Muscle of back (tissue), 11 donors: ENCODE measurements around the gene PTPRN2. TPM values are rescaled to one million over a fixed set of nuclear protein-coding genes. Genes with fewer than 3 reads are reported as not detected.
"Not testable (repeated sequence)": the region's sequence is repeated elsewhere in the genome, so short reads cannot be mapped to it uniquely, and the experiment has no call there.

Source experiments
- DNase-seq, 3 donors: peaks; one replicate each; pipeline versions ENCODE4 v3.0.0 to v3.0.0-alpha.2; 2013
- polyA plus RNA-seq, 10 donors: library from polyadenylated mRNA; unstranded; fragments of 120-200 nt; gene quantifications; one replicate each; pipeline ENCODE4 v1.2.1, GENCODE V29; 2013; ENCODE audit not compliant: insufficient read length in 10 of 10

PTPRN2 gene
- polyA plus RNA-seq, 10 donors, result 1.8 to 3.1 (median 2.1) TPM

GRCh38 chr7:158550886-158551452 is 36.7 kb downstream of the PTPRN2 start:
- DNase-seq, result no peak

DNA sequence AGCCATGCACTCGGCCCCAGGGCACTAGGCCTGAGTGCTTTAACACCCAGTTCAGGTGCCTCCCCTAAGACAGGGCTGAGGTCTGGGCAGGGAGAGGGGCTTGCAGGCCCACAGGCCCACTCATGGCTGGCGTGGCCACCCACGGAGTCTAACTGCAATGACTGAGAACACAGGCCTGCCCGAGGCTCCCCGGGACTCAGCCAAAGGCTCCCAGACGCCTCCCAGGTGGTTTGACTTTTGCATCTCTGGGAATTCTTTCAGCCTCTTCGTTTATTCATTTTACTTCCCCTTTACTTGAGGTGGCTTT is 37.3 kb downstream of the PTPRN2 start:
- DNase-seq, result no peak

- peak; percentile 15 to 88 (median 71) for DNase-seq
Observed at GRCh38 chr7:158549616-158550393, 37.8 kb downstream of the PTPRN2 start.

DNA sequence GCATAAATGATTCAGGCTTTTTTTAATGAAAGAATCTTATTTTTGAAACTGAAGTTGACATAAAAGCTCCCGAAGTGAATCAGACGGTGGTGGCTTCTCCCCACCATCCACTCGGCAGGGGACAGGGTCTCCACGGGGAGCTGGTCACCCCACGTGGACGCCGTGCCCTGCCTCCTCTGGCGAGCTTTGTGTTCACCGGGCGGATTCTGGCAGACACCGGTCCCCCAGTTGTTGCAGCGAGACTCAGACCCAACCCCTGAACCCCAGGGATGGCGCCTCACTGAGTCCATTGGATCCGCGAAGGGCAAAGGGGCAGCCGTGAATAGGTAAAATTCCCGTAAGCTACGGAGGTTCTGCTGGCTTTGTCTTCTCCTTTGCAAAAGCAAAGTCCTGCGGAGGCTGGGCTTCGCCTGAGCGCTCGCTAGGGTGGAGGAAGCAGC is 38.4 kb downstream of the PTPRN2 start:
- no peak for DNase-seq

GRCh38 chr7:158548726-158549125 is 38.9 kb downstream of the PTPRN2 start:
- DNase-seq, result no peak

DNA sequence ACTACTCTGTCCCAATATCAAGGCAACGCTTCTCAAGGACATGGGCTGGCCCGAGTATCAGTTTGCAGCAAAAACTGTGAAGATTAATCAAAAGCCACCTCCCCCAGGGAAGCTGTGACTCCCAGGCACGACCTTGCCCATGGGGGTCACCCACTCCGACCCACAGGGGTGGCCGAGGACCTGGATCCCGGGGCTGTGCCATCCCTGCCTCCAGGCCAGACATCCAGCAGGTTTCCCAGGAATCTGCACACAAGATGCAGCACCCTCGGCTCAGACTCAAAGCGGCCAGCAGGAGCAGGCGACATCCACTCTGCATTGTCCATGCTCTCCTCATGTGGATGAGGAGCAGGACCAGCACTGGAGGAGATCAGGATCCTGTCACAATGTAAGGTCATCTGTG is 39.8 kb downstream of the PTPRN2 start:
- no peak for DNase-seq

GRCh38 chr7:158546626-158547025 is 41.0 kb downstream of the PTPRN2 start:
- no peak for DNase-seq

- DNase-seq, result no peak
Observed at GRCh38 chr7:158546214-158546613, 41.4 kb downstream of the PTPRN2 start.

DNA sequence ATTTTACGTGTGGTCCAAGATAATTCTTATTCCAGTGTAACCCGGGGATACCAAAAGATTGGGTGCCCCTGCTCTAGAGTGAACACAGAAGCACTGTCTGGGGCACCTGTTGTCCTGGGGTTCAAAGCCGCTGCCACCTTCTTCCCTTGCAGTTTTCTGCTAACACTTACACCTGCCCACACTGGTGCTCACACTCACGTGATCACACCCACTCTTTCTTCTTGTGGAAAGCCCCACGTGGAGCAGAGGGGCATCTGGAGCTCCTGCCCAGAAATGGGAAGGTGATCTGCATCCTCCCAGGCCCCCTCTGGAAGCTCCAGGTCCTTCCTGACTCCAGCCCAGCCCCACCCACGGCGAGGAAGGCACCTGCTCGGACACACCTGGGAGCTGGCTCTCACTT is 42.9 kb downstream of the PTPRN2 start:
- DNase-seq, result no peak

DNA sequence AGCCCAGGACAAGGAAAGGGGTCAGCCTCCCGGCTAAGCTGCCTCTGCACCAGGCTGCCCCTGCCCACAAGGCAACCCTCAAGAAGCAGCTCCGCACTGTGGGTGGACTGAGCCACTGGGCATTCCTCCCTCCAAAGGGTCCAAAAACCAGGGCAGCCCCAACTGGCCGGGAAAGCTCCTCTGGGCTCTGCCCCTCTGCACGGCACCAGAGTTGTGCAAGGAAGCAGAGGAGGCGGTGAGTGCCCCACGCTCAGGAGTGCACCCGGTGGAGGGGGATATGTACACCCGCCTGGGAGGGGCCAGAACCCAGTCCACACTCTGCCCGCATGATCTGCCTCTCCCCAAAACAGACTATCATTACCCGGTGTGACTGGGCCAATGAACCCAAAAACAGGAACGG is 43.8 kb downstream of the PTPRN2 start:
- DNase-seq, result no peak

- no peak for DNase-seq
Observed at GRCh38 chr7:158542651-158543566, 44.7 kb downstream of the PTPRN2 start.

DNA sequence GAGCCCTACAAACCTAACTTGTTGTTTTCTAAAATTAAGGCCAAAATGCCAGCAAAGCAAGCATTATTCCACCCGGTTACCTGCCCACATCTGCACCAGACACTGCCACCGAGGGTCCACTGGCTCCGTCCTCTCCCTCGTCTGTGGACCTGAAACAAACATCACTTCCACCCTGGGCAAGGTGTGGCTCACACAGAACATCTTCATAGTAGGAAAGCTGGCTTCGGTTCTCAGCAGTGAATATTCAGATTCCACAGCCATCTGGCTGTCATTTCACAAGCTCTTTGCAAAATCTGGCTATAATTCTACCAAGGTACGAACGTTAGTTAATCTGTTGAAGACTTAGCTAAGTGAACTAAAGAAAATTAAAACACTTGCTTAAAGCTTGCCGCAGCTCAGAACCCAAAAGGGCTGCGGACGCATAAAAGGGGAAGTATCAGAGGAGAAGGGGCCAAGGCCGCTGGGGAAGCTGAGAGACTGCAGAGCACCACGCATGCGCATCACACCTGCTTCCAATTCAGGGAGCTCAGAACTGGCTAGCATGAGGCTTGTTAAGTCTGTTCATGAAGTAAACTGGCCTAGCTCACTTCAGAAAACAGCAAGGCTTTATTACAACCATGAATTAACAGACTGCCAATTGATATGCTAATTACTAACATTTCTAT is 46.1 kb downstream of the PTPRN2 start:
- peak in 2 of 3 donors; percentile 10 to 32 for DNase-seq

DNA sequence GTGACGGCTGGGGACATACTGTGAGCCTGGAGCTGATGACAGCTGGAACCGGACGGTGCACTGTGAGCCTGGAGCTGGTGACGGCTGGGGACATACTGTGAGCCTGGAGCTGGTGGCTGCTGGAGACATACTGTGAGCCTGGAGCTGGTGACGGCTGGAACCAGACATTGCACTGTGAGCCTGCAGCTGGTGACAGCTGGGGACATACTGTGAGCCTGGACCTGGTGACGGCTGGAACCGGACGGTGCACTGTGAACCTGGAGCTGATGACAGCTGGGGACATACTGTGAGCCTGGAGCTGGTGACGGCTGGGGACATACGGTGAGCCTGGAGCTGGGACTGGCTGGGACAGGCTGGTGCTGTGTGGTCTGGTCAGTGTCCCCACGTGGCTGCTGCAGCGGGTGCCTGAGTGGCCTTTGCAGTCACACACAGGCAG is 47.9 kb downstream of the PTPRN2 start:
- DNase-seq, result no peak

DNA sequence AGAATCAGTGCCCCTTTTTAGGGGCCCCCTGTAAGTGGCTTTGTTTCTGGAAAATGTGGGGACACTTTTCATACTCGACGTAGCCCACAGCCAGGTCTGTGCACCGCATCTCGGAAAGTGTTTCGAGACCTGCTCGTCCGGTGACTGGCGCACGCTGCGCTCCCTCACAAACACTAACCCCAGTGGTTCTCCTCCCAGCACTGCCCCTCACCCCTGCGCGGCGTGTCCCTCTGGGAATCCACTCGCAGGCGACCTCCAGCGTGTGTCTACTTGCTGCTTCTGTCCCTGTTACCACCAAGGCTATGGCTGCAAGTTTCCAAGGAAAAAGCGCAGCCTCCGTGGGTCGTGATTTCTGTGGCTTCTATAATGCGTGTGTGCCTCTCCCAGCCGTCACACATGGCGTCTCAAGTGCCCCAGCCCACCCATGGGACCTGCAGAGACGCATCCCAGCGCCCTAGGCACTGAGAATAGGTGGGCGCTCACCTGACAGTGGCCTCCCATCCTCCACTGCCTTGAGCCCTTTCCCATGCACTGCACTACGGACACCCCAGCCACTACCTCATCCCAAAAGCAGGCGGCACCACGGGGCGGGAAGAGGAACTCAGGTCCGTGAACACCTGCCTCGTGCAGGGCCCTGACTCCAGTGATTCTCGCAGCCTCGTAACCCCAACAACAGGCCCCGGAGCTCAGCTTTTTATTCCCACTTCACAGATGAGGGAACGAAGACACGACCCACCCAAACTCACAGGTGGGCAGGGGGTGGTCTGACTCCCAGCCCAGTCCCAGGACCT is 49.3 kb downstream of the PTPRN2 start:
- DNase-seq, result no peak

GRCh38 chr7:158537516-158537882 is 50.1 kb downstream of the PTPRN2 start:
- no peak for DNase-seq

- no peak for DNase-seq
Observed at GRCh38 chr7:158536871-158537515, 50.6 kb downstream of the PTPRN2 start.

DNA sequence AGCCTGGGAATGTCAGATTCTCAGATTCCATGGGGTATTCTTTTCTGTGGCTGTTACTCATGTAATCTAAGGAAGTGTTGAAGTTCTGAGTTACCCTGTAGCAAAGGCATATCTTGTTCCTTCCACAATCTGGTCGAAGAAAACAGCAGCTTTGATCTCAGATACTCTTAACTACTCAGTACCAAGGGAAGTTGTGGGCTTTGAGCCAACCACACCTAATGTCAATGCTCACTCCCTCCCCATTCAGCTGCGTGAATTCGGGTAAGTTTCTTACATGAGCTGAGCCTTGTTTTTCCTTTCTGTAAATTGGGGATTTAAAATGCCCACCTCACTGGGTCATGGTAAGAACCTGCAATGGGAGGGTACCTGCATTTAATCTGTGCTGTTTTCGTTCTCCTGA is 52.5 kb downstream of the PTPRN2 start:
- DNase-seq, result no peak

- DNase-seq, result no peak
Observed at GRCh38 chr7:158534598-158534997, 53.0 kb downstream of the PTPRN2 start.

DNA sequence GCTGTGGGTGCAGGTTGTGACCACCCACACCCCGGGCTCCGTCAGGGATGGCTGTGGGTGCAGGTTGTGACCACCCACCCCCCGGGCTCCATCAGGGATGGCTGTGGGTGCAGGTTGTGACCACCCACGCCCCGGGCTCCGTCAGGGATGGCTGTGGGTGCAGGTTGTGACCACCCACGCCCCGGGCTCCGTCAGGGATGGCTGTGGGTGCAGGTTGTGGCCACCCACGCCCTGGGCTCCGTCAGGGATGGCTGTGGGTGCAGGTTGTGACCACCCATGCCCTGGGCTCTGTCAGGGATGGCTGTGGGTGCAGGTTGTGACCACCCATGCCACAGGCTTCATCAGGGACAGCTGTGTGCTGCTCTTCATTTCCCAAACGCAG is 53.5 kb downstream of the PTPRN2 start:
- DNase-seq, result not testable (repeated sequence)

GRCh38 chr7:158533386-158534133 is 54.1 kb downstream of the PTPRN2 start:
- DNase-seq, result no peak
